GM18870 (cell line): ENCODE measurements around the gene DELE1.

ENCODE experiments used
- ATAC-seq: cut with Tn5 transposase; IDR thresholded peaks from one replicate; pipeline ENCODE4 v1.9.1; 2021; ENCODE audit warnings: moderate library complexity; ENCODE audit not compliant: unreplicated experiment

Gene DELE1

GRCh38 chr5:141920771-141921170 is 2.9 kb upstream of the DELE1 start:
- ATAC-seq, result no peak

- peak; percentile 1 for ATAC-seq
These were observed 734 bp upstream of the DELE1 start for GRCh38 chr5:141922827-141923447.

GRCh38 chr5:141926434-141926833 is 2.8 kb downstream of the DELE1 start:
- ATAC-seq, result no peak

GRCh38 chr5:141928051-141928450 is 4.4 kb downstream of the DELE1 start:
- ATAC-seq, result no peak

- no peak for ATAC-seq
These were observed 5.9 kb downstream of the DELE1 start for GRCh38 chr5:141929398-141930058.

- no peak for ATAC-seq
These were observed 8.0 kb downstream of the DELE1 start for GRCh38 chr5:141931694-141932093.

GRCh38 chr5:141933151-141933550 is 9.5 kb downstream of the DELE1 start:
- no peak for ATAC-seq

GRCh38 chr5:141934099-141934844 is 10.6 kb downstream of the DELE1 start:
- ATAC-seq, result no peak

- no peak for ATAC-seq
These were observed 11.9 kb downstream of the DELE1 start for GRCh38 chr5:141935538-141935937.

- ATAC-seq, result no peak
These were observed 17.1 kb downstream of the DELE1 start for GRCh38 chr5:141940695-141941271.

- ATAC-seq, result no peak
These were observed 17.6 kb downstream of the DELE1 start for GRCh38 chr5:141941307-141941706.

- ATAC-seq, result no peak
These were observed 18.1 kb downstream of the DELE1 start for GRCh38 chr5:141941779-141942178.

- ATAC-seq, result no peak
These were observed 18.6 kb downstream of the DELE1 start for GRCh38 chr5:141942185-141942857.

- no peak for ATAC-seq
These were observed 20.4 kb downstream of the DELE1 start for GRCh38 chr5:141944076-141944475.

- ATAC-seq, result no peak
These were observed 21.9 kb downstream of the DELE1 start for GRCh38 chr5:141945511-141946051.

GRCh38 chr5:141947316-141947715 is 23.6 kb downstream of the DELE1 start:
- no peak for ATAC-seq

- no peak for ATAC-seq
These were observed 25.1 kb downstream of the DELE1 start for GRCh38 chr5:141948812-141949211.

GRCh38 chr5:141949511-141949910 is 25.8 kb downstream of the DELE1 start:
- ATAC-seq, result no peak

- no peak for ATAC-seq
These were observed 26.7 kb downstream of the DELE1 start for GRCh38 chr5:141950207-141951005.

GRCh38 chr5:141951332-141951781 is 27.7 kb downstream of the DELE1 start:
- no peak for ATAC-seq
